OCI-LY1 (cell line): ENCODE measurements around the gene RPS27A.
"Not testable (repeated sequence)": the region's sequence is repeated elsewhere in the genome, so short reads cannot be mapped to it uniquely, and the experiment has no call there.

Experiments
- H2AFZ ChIP-seq: fragments of 200-600 bp; sonication (generic), shearing (Covaris generic); 2 replicates; pipeline ENCODE4 v1.6.0; 2014; ENCODE audit warnings: antibody characterized with exemption, mild to moderate bottlenecking, low read length
- H3F3A ChIP-seq: fragments of 200-600 bp; sonication (generic), shearing (Covaris generic); 2 replicates; pipeline ENCODE4 v1.6.0; 2014; ENCODE audit warnings: mild to moderate bottlenecking, antibody characterized with exemption, low read length, moderate library complexity; ENCODE audit not compliant: insufficient read depth
- H3K27ac ChIP-seq: fragments of 200-600 bp; sonication (generic); 2 replicates; pipeline ENCODE4 v1.5.1; 2014; ENCODE audit warnings: low read length, mixed run types, mild to moderate bottlenecking, low read depth; ENCODE audit not compliant: poor library complexity, severe bottlenecking
- H3K27me3 ChIP-seq: fragments of 200-600 bp; sonication (generic); 2 replicates; pipeline ENCODE4 v1.6.0; 2014; ENCODE audit warnings: antibody characterized with exemption, mild to moderate bottlenecking, low read length, moderate library complexity; ENCODE audit not compliant: insufficient read depth
- H3K36me3 ChIP-seq: fragments of 200-600 bp; sonication (generic); 2 replicates; pipeline ENCODE4 v1.6.1; 2014; ENCODE audit warnings: mild to moderate bottlenecking, antibody characterized with exemption, low read length, moderate library complexity, mixed read lengths; ENCODE audit not compliant: insufficient read depth
- H3K4me1 ChIP-seq: fragments of 200-600 bp; sonication (generic); 2 replicates; pipeline ENCODE4 v1.5.1; 2014; ENCODE audit warnings: mild to moderate bottlenecking, low read length, moderate library complexity; ENCODE audit not compliant: insufficient read depth, severe bottlenecking
- H3K4me2 ChIP-seq: fragments of 200-600 bp; sonication (generic), shearing (Covaris generic); 2 replicates; pipeline ENCODE4 v1.6.1; 2014; ENCODE audit warnings: low read length
- H3K4me3 ChIP-seq: fragments of 200-600 bp; sonication (generic); 2 replicates; pipeline ENCODE4 v1.5.1; 2014; ENCODE audit warnings: low read length, low read depth, mild to moderate bottlenecking, mixed read lengths; ENCODE audit not compliant: poor library complexity, severe bottlenecking
- H3K79me2 ChIP-seq: fragments of 200-600 bp; shearing (Covaris generic); 2 replicates; pipeline ENCODE4 v1.6.1; 2016; ENCODE audit warnings: mixed run types, low read length, mixed read lengths; ENCODE audit not compliant: insufficient read depth
- H3K9ac ChIP-seq: fragments of 200-600 bp; sonication (generic), shearing (Covaris generic); 2 replicates; pipeline ENCODE4 v1.6.1; 2014; ENCODE audit warnings: mild to moderate bottlenecking, low read length, mixed read lengths
- H3K9me2 ChIP-seq: fragments of 200-600 bp; sonication (generic), shearing (Covaris generic); 2 replicates; pipeline ENCODE4 v1.6.1; 2014; ENCODE audit warnings: low read depth, mild to moderate bottlenecking, low read length, mixed read lengths
- H3K9me3 ChIP-seq: fragments of 200-600 bp; shearing (Covaris generic); 2 replicates; pipeline ENCODE4 v1.6.1; 2014; ENCODE audit warnings: low read length, mixed read lengths
- H4K20me1 ChIP-seq: fragments of 200-600 bp; sonication (generic), shearing (Covaris generic); 2 replicates; pipeline ENCODE4 v1.6.0; 2016; ENCODE audit warnings: mild to moderate bottlenecking, low read length; ENCODE audit not compliant: insufficient read depth
- EZH2 ChIP-seq: fragments of 200-600 bp; sonication (generic), shearing (Covaris generic); IDR thresholded peaks from 2 replicates; pipeline ENCODE4 v1.8.0; 2017; ENCODE audit warnings: borderline replicate concordance, mixed run types, mild to moderate bottlenecking, antibody characterized with exemption, low read length, moderate library complexity, mixed read lengths
- TF ChIP-seq, protein P1 (sequence below): fragments of 200-600 bp; sonication (generic), shearing (Covaris generic); IDR thresholded peaks from 2 replicates; pipeline ENCODE4 v1.5.1; 2017; ENCODE audit warnings: mild to moderate bottlenecking, antibody characterized with exemption, low read length, moderate library complexity, mixed read lengths

Gene RPS27A

DNA sequence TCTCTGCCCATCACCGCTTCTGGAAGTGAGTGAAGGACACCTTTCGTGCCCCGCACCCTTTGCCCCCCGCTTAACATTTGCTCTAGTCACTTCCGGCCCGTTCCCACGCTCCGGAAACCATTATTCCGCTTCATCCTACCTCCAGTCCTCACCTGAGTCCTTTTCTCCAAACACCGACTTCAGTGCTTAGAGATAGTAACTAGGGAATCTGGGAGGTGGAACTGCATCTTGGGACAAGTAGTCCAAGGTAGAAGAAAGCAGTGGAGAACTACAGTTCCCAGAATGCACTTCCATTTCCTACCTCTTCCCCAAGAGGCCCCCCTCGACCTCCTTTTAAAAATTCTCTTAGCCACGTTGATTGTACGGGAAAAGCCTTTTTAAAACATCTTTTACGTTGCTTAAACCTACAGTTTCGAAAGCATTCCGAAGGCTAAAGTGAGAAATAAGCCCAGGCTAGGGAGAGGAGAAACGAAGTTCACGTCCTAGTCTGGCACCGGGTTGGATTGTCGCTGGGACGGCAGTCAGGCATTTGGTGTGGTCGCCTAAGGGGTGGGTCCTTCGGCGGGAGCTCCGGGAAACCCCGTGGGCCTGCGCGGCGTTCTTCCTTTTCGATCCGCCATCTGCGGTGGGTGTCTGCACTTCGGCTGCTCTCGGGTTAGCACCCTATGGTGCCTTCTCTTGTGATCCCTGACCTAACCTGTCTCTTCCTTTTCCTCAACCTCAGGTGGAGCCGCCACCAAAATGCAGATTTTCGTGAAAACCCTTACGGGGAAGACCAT is at the start of gene RPS27A, which contains the start of gene CLHC1:
Gene RPS27A, plus strand, starts transcription at position 605 of the 779 bp plus-strand sequence. Its CDS starts 137 bp downstream, at position 742.
Gene CLHC1, minus strand, starts transcription at position 210 of the 779 bp plus-strand sequence. CDS start 9,882 bp downstream, outside the sequence.
- Histone ChIP-seq H3K4me2 (peak within 1 kb of the TSS; percentile 87), H4K20me1 (no peaks in the 10 kb centered on the region), H3K36me3 (peaks cover 47% of the 10 kb centered on the region), H3K79me2 (peaks cover 26% of the 10 kb centered on the region), H3K27ac (peak within 1 kb of the TSS; percentile 87), H3K27me3 (no peaks in the 10 kb centered on the region), H3F3A (peaks cover 14% of the 10 kb centered on the region), H3K9me3 (no peaks in the 10 kb centered on the region), H3K9me2 (no peaks in the 10 kb centered on the region), H3K9ac (peak within 1 kb of the TSS; percentile 99), H3K4me3 (peak within 1 kb of the TSS; percentile 97), H2AFZ (peak within 1 kb of the TSS; percentile 60; the same call in 1 of the 2 replicates), H3K4me1 (peaks cover 39% of the 10 kb centered on the region)
- TF ChIP-seq EZH2 = no peak
- TF ChIP-seq, protein P1, sequence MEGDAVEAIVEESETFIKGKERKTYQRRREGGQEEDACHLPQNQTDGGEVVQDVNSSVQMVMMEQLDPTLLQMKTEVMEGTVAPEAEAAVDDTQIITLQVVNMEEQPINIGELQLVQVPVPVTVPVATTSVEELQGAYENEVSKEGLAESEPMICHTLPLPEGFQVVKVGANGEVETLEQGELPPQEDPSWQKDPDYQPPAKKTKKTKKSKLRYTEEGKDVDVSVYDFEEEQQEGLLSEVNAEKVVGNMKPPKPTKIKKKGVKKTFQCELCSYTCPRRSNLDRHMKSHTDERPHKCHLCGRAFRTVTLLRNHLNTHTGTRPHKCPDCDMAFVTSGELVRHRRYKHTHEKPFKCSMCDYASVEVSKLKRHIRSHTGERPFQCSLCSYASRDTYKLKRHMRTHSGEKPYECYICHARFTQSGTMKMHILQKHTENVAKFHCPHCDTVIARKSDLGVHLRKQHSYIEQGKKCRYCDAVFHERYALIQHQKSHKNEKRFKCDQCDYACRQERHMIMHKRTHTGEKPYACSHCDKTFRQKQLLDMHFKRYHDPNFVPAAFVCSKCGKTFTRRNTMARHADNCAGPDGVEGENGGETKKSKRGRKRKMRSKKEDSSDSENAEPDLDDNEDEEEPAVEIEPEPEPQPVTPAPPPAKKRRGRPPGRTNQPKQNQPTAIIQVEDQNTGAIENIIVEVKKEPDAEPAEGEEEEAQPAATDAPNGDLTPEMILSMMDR = no peak

DNA sequence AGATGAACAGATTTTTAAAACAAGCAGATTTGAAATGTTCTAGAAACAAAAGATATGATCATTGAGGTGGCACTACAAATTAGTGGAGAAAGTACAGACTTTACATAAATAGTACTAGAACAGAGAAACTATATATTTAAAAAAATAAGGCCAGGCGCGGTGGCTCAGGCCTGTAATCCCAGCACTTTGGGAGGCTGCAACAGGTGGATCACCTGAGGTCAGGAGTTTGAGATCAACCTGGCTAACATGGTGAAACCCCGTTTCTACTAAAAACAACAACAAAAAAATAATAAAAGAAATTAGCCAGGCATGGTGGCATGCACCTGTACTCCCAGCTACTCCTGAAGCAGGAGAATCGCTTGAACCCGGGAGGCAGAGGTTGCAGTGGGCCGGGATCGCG is 45.7 kb upstream of the RPS27A start:
- H3K9ac ChIP-seq, H3K4me3 ChIP-seq, H3K9me3 ChIP-seq, H4K20me1 ChIP-seq, H2AFZ ChIP-seq, H3K4me1 ChIP-seq, H3K27ac ChIP-seq, H3K4me2 ChIP-seq, H3K36me3 ChIP-seq, H3K9me2 ChIP-seq, H3K27me3 ChIP-seq, H3K79me2 ChIP-seq, H3F3A ChIP-seq: not testable (repeated sequence)

DNA sequence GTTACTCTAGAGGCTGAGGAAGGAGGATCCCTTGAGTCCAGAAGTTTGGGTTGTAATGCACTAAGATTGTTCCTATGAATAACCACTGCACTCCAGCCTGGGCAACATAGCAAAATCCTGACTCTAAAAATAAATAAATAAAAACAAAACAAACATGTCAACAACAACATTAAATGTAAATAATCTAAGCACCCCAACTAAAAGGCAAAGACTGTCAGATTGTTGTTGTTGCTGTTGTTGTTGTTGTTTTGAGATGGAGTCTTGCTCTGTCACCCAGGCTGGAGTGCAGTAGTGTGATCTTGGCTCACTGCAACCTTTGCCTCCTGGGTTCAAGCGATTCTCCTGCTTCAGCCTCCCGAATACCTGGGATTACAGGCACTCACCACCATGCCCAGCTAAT is 40.6 kb upstream of the RPS27A start:
- H3K9me3 ChIP-seq, H3K27ac ChIP-seq, H3K36me3 ChIP-seq, H3K9ac ChIP-seq, H4K20me1 ChIP-seq, H3K4me3 ChIP-seq, H3K79me2 ChIP-seq, H3K27me3 ChIP-seq, H3F3A ChIP-seq, H3K4me1 ChIP-seq, H2AFZ ChIP-seq, H3K9me2 ChIP-seq, H3K4me2 ChIP-seq: not testable (repeated sequence)

DNA sequence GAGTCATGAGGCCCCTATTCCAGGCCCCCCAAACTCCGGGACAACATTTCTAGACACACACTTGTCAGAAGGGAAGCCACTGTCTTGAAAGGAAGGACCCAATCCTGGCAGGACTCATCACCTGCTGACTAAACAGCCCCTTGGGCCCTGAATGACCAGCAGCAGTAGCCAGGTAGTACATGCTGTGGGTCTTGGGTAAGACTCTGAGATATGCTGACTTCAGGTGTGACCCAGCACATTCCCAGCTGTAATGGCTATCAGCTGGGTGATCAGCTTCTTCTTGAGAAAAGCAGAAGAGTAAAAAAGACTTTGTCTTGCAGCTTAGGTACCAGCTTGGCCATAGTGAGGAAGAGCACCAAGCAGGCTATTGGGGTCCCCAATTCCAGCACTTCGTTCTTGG is 36.0 kb upstream of the RPS27A start:
- H3F3A ChIP-seq = no peaks in the 10 kb centered on the region
- H3K36me3 ChIP-seq = peaks cover 7% of the 10 kb centered on the region
- no peaks in the 10 kb centered on the region for H3K9me3 ChIP-seq
- no peaks in the 10 kb centered on the region for H3K4me1 ChIP-seq
- H3K9me2 ChIP-seq = no peaks in the 10 kb centered on the region
- H3K4me2 ChIP-seq = no peak overlapping the region
- H3K27me3 ChIP-seq = no peaks in the 10 kb centered on the region
- H3K4me3 ChIP-seq = no peak overlapping the region
- H3K79me2 ChIP-seq = no peaks in the 10 kb centered on the region
- H3K9ac ChIP-seq = no peak overlapping the region
- H4K20me1 ChIP-seq = no peaks in the 10 kb centered on the region
- TF ChIP-seq, protein P1 = no peak
- no peak for TF ChIP-seq EZH2
- H2AFZ ChIP-seq = no peak overlapping the region
- H3K27ac ChIP-seq = no peak overlapping the region
